HG03565 (cell line): Measurements from ENCODE around the gene MORF4L1.
"Not testable (repeated sequence)": the region's sequence is repeated elsewhere in the genome, so short reads cannot be mapped to it uniquely, and the experiment has no call there.

ENCODE experiments used
- ATAC-seq: cut with Tn5 transposase; IDR thresholded peaks from one replicate; pipeline ENCODE4 v1.9.1; 2021; ENCODE audit warnings: mild to moderate bottlenecking, moderate library complexity; ENCODE audit not compliant: unreplicated experiment

Gene MORF4L1

GRCh38 chr15:78872155-78872971 is at the start of gene MORF4L1:
MORF4L1 (plus strand) TSS chr15:78872890; CDS start chr15:78873018, 128 bp downstream.
- peak; percentile 71 for ATAC-seq

- ATAC-seq: no peak
Measured at GRCh38 chr15:78828920-78829319, 43.8 kb upstream of the MORF4L1 start.

GRCh38 chr15:78830514-78831228 is 42.0 kb upstream of the MORF4L1 start:
- no peak for ATAC-seq

- no peak for ATAC-seq
Measured at GRCh38 chr15:78831229-78832207, 41.2 kb upstream of the MORF4L1 start.

- no peak for ATAC-seq
Measured at GRCh38 chr15:78836333-78836732, 36.4 kb upstream of the MORF4L1 start.

GRCh38 chr15:78837131-78837530 is 35.6 kb upstream of the MORF4L1 start:
- ATAC-seq: no peak

- ATAC-seq: no peak
Measured at GRCh38 chr15:78837543-78837942, 35.1 kb upstream of the MORF4L1 start.

GRCh38 chr15:78838489-78838888 is 34.2 kb upstream of the MORF4L1 start:
- ATAC-seq: no peak

GRCh38 chr15:78839151-78839550 is 33.5 kb upstream of the MORF4L1 start:
- not testable (repeated sequence) for ATAC-seq

- ATAC-seq: no peak
Measured at GRCh38 chr15:78840661-78841375, 31.9 kb upstream of the MORF4L1 start.

GRCh38 chr15:78841376-78841706 is 31.3 kb upstream of the MORF4L1 start:
- ATAC-seq: no peak

- ATAC-seq: no peak
Measured at GRCh38 chr15:78841891-78842290, 30.8 kb upstream of the MORF4L1 start.

GRCh38 chr15:78842519-78842918 is 30.2 kb upstream of the MORF4L1 start:
- ATAC-seq: no peak

- not testable (repeated sequence) for ATAC-seq
Measured at GRCh38 chr15:78846906-78847305, 25.8 kb upstream of the MORF4L1 start.

GRCh38 chr15:78847387-78847906 is 25.2 kb upstream of the MORF4L1 start:
- ATAC-seq: not testable (repeated sequence)

- ATAC-seq: no peak
Measured at GRCh38 chr15:78850352-78850751, 22.3 kb upstream of the MORF4L1 start.

GRCh38 chr15:78850941-78851755 is 21.5 kb upstream of the MORF4L1 start:
- no peak for ATAC-seq

GRCh38 chr15:78853500-78853899 is 19.2 kb upstream of the MORF4L1 start:
- ATAC-seq: no peak

- no peak for ATAC-seq
Measured at GRCh38 chr15:78854833-78855372, 17.8 kb upstream of the MORF4L1 start.
